ENCODE results near the gene COL4A2.

DNA sequence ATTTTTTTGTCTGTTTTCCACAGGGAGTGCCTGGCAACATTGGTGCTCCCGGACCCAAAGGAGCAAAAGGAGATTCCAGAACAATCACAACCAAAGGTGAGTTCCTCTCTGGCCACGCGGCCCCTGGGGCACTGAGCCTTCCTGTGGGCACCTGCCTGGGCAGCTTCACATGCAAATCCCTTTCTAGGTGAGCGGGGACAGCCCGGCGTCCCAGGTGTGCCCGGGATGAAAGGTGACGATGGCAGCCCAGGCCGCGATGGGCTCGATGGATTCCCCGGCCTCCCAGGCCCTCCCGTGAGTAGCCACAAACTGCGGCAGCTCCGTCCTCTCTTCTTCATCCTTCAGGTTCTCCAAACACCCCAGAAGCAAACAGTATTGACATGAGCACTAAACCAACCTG lies 155.0 kb downstream of the COL4A2 start:
- TF ChIP-seq, protein P1, sequence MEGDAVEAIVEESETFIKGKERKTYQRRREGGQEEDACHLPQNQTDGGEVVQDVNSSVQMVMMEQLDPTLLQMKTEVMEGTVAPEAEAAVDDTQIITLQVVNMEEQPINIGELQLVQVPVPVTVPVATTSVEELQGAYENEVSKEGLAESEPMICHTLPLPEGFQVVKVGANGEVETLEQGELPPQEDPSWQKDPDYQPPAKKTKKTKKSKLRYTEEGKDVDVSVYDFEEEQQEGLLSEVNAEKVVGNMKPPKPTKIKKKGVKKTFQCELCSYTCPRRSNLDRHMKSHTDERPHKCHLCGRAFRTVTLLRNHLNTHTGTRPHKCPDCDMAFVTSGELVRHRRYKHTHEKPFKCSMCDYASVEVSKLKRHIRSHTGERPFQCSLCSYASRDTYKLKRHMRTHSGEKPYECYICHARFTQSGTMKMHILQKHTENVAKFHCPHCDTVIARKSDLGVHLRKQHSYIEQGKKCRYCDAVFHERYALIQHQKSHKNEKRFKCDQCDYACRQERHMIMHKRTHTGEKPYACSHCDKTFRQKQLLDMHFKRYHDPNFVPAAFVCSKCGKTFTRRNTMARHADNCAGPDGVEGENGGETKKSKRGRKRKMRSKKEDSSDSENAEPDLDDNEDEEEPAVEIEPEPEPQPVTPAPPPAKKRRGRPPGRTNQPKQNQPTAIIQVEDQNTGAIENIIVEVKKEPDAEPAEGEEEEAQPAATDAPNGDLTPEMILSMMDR (IDR thresholded peaks at IDR 0.05) = no peak
- TF ChIP-seq POLR2A (IDR thresholded peaks at IDR 0.05) = no peak
